ENCODE results near the gene SNX25. TPM values are rescaled to one million over a fixed set of nuclear protein-coding genes. Genes with fewer than 3 reads are reported as not detected.

The SNX25 gene
- total and polyA plus RNA-seq, 3 donors from 2014 or later: 20.2 to 50.5 (median 45.0) TPM

DNA sequence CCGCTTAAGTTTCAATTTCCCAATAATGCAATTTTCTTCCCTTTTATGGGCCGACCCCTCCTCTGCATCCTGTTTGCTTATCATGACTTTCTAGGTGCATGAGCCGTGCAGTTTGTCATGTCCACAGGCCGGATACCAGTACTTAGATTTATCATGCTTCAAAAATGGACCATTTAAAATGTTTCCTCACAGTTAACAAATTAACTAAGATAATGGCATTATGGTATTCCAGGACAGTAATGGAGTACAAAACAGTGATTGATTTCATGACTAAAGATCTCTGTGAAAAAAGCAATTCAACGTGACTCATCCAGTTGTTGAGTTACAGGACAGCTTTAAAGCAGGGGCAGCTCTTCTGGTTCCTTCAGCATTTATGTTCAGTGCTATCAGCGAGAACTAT is 23.0 kb downstream of the SNX25 start:
- no peaks in the 10 kb centered on the region for H3K9me3 ChIP-seq
- no peak for DNase-seq
- H3K27ac ChIP-seq: no peak overlapping the region
- intact Hi-C loops (cut with DNase I; ENCODE audit: low total_unique reads): no loop called here
- 80 to 88% methylated on average over 6 of the region's 6 CpGs for WGBS, 2 donors
- H3K36me3 ChIP-seq (ENCODE audit: low read depth, missing control alignments): no peaks in the 10 kb centered on the region
- peaks cover 11% of the 10 kb centered on the region for H3K4me1 ChIP-seq
- no peak for TF ChIP-seq POLR2A (IDR thresholded peaks at IDR 0.05)
- TF ChIP-seq, protein P1, sequence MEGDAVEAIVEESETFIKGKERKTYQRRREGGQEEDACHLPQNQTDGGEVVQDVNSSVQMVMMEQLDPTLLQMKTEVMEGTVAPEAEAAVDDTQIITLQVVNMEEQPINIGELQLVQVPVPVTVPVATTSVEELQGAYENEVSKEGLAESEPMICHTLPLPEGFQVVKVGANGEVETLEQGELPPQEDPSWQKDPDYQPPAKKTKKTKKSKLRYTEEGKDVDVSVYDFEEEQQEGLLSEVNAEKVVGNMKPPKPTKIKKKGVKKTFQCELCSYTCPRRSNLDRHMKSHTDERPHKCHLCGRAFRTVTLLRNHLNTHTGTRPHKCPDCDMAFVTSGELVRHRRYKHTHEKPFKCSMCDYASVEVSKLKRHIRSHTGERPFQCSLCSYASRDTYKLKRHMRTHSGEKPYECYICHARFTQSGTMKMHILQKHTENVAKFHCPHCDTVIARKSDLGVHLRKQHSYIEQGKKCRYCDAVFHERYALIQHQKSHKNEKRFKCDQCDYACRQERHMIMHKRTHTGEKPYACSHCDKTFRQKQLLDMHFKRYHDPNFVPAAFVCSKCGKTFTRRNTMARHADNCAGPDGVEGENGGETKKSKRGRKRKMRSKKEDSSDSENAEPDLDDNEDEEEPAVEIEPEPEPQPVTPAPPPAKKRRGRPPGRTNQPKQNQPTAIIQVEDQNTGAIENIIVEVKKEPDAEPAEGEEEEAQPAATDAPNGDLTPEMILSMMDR (IDR thresholded peaks at IDR 0.05): no peak
- H3K27me3 ChIP-seq: no peaks in the 10 kb centered on the region
- H3K4me3 ChIP-seq: no peak overlapping the region

DNA sequence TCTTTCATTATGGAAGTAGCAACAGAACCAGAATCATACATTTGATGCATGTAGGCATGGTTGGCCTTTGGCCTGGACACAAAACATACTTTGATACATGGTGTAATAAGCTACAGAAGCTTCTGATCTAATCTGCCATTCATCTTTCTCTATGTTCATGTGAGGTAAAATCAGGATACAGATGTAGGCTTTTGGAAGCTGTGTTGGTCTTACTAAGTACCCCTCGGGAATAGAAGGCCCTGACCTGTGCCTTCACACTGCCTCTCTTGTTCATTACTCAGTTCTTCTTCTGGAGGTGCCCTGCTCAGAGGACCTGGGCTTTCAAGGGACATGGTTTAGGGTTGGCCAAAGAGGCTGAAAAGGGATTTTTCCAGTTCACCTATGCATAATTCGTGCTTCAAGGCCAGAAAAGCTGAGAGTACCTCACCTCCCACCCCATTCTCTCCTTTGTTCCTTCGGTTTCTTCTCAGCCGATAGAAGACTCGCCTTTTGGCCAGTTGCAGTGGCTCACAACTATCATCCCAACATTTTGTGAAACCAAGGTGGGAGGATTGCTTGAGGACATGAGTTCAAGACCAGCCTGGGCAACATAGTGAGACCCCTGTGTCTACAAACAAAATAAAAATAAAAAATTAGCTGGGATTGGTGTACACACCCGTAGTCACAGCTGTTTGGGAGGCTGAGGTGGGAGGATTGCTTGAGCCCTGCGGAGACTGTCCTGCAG is 25.9 kb downstream of the SNX25 start:
- no peak overlapping the region for H3K27ac ChIP-seq
- H3K4me3 ChIP-seq: no peak overlapping the region
- no peaks in the 10 kb centered on the region for H3K27me3 ChIP-seq
- whole genome bisulfite sequencing, 2 donors: 69 to 73% methylated on average over 7 of the region's 7 CpGs
- no peak for TF ChIP-seq POLR2A (IDR thresholded peaks at IDR 0.05)
- TF ChIP-seq, protein P1 (IDR thresholded peaks at IDR 0.05): no peak
- no peaks in the 10 kb centered on the region for H3K36me3 ChIP-seq (ENCODE audit: low read depth, missing control alignments)
- H3K4me1 ChIP-seq: peaks cover 5% of the 10 kb centered on the region
- no peaks in the 10 kb centered on the region for H3K9me3 ChIP-seq
- DNase-seq: no peak
- intact Hi-C loops (cut with DNase I; ENCODE audit: low total_unique reads): no loop called here

DNA sequence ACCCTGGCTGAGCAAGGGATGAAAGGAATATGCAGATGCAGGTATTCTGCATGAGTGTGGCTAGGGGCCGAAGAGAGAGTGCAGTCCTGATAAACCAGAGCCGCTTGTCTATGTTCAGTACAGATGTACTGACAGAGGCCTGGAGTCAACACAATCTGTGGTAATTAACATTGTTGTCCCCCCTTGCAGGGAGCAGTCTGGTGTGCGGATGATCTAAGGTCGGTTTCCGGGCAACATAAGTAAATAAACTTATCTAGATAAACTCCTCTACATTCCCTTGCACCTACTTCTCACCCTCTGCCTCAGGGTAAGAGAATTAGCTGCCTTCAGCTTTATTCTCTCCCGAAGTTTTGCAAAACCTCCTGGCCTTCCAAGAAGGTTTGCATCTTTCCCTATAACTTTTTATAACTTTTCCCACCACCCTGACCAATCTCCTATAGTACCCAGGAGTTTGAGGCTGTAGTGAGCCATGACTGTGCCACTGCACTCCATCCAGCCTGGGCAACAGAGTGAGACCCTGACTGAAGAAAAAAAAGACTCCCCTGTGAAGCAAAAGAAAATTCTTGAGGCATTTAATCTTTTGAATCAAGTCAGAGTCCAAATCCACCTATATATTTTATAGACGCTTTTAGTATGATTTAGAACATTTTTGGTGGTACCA is 26.6 kb downstream of the SNX25 start:
- no peak for DNase-seq
- no peak overlapping the region for H3K27ac ChIP-seq
- TF ChIP-seq POLR2A (IDR thresholded peaks at IDR 0.05): no peak
- TF ChIP-seq, protein P1 (IDR thresholded peaks at IDR 0.05): no peak

DNA sequence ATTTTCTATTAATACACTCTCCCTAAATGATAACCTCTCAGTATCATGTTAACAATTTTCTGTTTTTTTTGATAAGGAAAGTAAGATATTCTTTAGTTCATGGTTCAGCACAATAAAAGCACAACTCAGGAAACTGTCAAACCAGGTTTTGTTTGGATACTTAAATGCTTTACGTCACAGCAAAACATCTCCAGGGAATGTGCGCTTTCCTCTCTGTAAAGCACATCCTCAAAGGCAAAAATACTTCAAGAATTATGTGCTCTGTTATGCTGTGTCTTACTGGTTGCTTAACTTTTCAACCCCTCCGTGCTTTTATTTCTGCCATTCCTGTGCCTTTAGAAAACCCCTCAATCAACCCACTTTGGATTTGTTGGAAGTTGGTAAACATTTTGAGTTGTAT is 27.8 kb downstream of the SNX25 start:
- intact Hi-C loops (cut with DNase I; ENCODE audit: low total_unique reads): no loop called here
- H3K36me3 ChIP-seq (ENCODE audit: low read depth, missing control alignments): no peaks in the 10 kb centered on the region
- no peak for DNase-seq
- no peaks in the 10 kb centered on the region for H3K9me3 ChIP-seq
- 37 to 52% methylated on average over 3 of the region's 3 CpGs for WGBS, 2 donors
- H3K27ac ChIP-seq: peak overlapping the region in 1 of 2 donors; percentile 28
- H3K4me3 ChIP-seq: no peak overlapping the region
- TF ChIP-seq POLR2A (IDR thresholded peaks at IDR 0.05): no peak
- TF ChIP-seq, protein P1 (IDR thresholded peaks at IDR 0.05): no peak
- H3K27me3 ChIP-seq: no peaks in the 10 kb centered on the region
- peaks cover 5% of the 10 kb centered on the region for H3K4me1 ChIP-seq

More for the DNA sequence above, 26.6 kb downstream of the SNX25 start:
- Histone ChIP-seq H3K9me3 (no peaks in the 10 kb centered on the region), H3K36me3 (ENCODE audit: low read depth, missing control alignments) (no peaks in the 10 kb centered on the region), H3K4me1 (peaks cover 5% of the 10 kb centered on the region), H3K27me3 (no peaks in the 10 kb centered on the region), H3K4me3 (no peak overlapping the region)
- WGBS, 2 donors: 68 to 76% methylated on average over 7 of the region's 7 CpGs
- intact Hi-C loops (cut with DNase I; ENCODE audit: low total_unique reads): no loop called here
